HEK293 (cell line): ENCODE measurements around the gene ABHD17C.

Experiments
- CTCF ChIA-PET: fragments of 350-600 bp; formaldehyde crosslinking; extraction: SDS; loops from one replicate; lab custom pipeline; 2021; ENCODE audit warnings: antibody characterized with exemption; lab: Yijun Ruan, JAX
- POLR2A ChIA-PET: fragments of 300-600 bp; formaldehyde crosslinking; extraction: SDS; loops from one replicate; lab custom pipeline; 2020; ENCODE audit warnings: antibody characterized with exemption, inconsistent platforms; lab: Yijun Ruan, JAX
- H3K27ac ChIP-seq: fragments of 200-500 bp; sonication (Bioruptor generic); 2 replicates; pipeline ENCODE4 v1.5.1; 2014; ENCODE audit warnings: low read depth, low read length, control low read depth, inconsistent platforms; ENCODE audit errors: extremely low read depth
- H3K36me3 ChIP-seq, 2 experiments: fragments of 200-500 bp in 1 of 2; sonication (Bioruptor generic) in 1 of 2; 1 replicate in 1 of 2; 2 replicates in 1 of 2; pipeline ENCODE4 v1.5.1; 2014 to 2017; ENCODE audit warnings: inconsistent platforms in 2 of 2, low read length in 2 of 2; ENCODE audit not compliant: control insufficient read depth in 2 of 2, insufficient read depth in 1 of 2
- H3K4me1 ChIP-seq: fragments of 200-500 bp; sonication (Bioruptor generic); 2 replicates; pipeline ENCODE4 v1.5.1; 2014; ENCODE audit warnings: mild to moderate bottlenecking, low read length, inconsistent platforms; ENCODE audit not compliant: control insufficient read depth, insufficient read depth
- H3K4me3 ChIP-seq: 2 replicates; pipeline ENCODE4 v1.5.1; 2011; ENCODE audit warnings: low read depth, mild to moderate bottlenecking, control low read depth, low read length, moderate library complexity
- H3K9me3 ChIP-seq: fragments of 200-500 bp; sonication (Bioruptor generic); 2 replicates; pipeline ENCODE4 v1.5.1; 2014; ENCODE audit warnings: low read depth, low read length, inconsistent platforms; ENCODE audit not compliant: control insufficient read depth, insufficient read depth
- KLF1 ChIP-seq: fragments of 450-650 bp; formaldehyde crosslinking; IDR thresholded peaks from 2 replicates; pipeline ENCODE4 v1.5.1; 2016; ENCODE audit warnings: missing biosample characterization, missing genetic modification characterization
- OSR2 ChIP-seq: fragments of 450-650 bp; formaldehyde crosslinking; IDR thresholded peaks from 2 replicates; pipeline ENCODE4 v1.5.1; 2016; ENCODE audit warnings: missing biosample characterization, missing genetic modification characterization
- RBAK ChIP-seq: fragments of 450-650 bp; formaldehyde crosslinking; IDR thresholded peaks from 2 replicates; pipeline ENCODE4 v1.5.1; 2016; ENCODE audit warnings: missing biosample characterization, missing genetic modification characterization
- SCRT1 ChIP-seq: fragments of 450-650 bp; formaldehyde crosslinking; IDR thresholded peaks from 2 replicates; pipeline ENCODE4 v1.5.1; 2016; ENCODE audit warnings: missing biosample characterization, missing genetic modification characterization, borderline replicate concordance
- SCRT2 ChIP-seq: fragments of 450-650 bp; formaldehyde crosslinking; IDR thresholded peaks from 2 replicates; pipeline ENCODE4 v1.5.1; 2016; ENCODE audit warnings: missing biosample characterization, missing genetic modification characterization
- ZNF114 ChIP-seq: fragments of 450-650 bp; formaldehyde crosslinking; IDR thresholded peaks from 2 replicates; pipeline ENCODE4 v1.5.0; 2017; ENCODE audit warnings: missing biosample characterization, missing genetic modification characterization
- ZNF335 ChIP-seq: fragments of 450-650 bp; formaldehyde crosslinking; conservative IDR thresholded peaks from 2 replicates; pipeline ENCODE4 v1.5.1; 2016; ENCODE audit warnings: missing biosample characterization, missing genetic modification characterization
- ZNF350 ChIP-seq: fragments of 450-650 bp; formaldehyde crosslinking; IDR thresholded peaks from 2 replicates; pipeline ENCODE4 v1.5.0; 2017; ENCODE audit warnings: missing biosample characterization, mild to moderate bottlenecking, missing genetic modification characterization
- ZNF404 ChIP-seq: fragments of 450-650 bp; formaldehyde crosslinking; IDR thresholded peaks from 2 replicates; pipeline ENCODE4 v1.5.1; 2017; ENCODE audit warnings: missing biosample characterization, missing genetic modification characterization
- ZNF514 ChIP-seq: fragments of 450-650 bp; formaldehyde crosslinking; IDR thresholded peaks from 2 replicates; pipeline ENCODE4 v1.5.1; 2016; ENCODE audit warnings: missing biosample characterization, missing genetic modification characterization
- ZNF544 ChIP-seq: fragments of 450-650 bp; formaldehyde crosslinking; IDR thresholded peaks from 2 replicates; pipeline ENCODE4 v1.5.0; 2017; ENCODE audit warnings: missing biosample characterization, missing genetic modification characterization
- ZNF600 ChIP-seq: fragments of 450-650 bp; formaldehyde crosslinking; IDR thresholded peaks from 2 replicates; pipeline ENCODE4 v1.5.1; 2016; ENCODE audit warnings: missing biosample characterization, missing genetic modification characterization
- ZNF629 ChIP-seq: fragments of 450-650 bp; formaldehyde crosslinking; IDR thresholded peaks from 2 replicates; pipeline ENCODE4 v1.5.1; 2017; ENCODE audit warnings: missing biosample characterization, missing genetic modification characterization
- ZNF830 ChIP-seq: fragments of 450-650 bp; IDR thresholded peaks from 2 replicates; pipeline ENCODE4 v1.5.0; 2018; ENCODE audit warnings: missing biosample characterization, missing genetic modification characterization, low read depth, mild to moderate bottlenecking, moderate library complexity
- ZSCAN16 ChIP-seq: fragments of 450-650 bp; formaldehyde crosslinking; IDR thresholded peaks from 2 replicates; pipeline ENCODE4 v1.5.1; 2016; ENCODE audit warnings: missing biosample characterization, missing genetic modification characterization
- ZXDB ChIP-seq: fragments of 450-650 bp; formaldehyde crosslinking; IDR thresholded peaks from 2 replicates; pipeline ENCODE4 v1.5.1; 2016; ENCODE audit warnings: missing biosample characterization, missing genetic modification characterization
- TF ChIP-seq, protein P1 (sequence below): fragments of 450-650 bp; formaldehyde crosslinking; IDR thresholded peaks from 2 replicates; pipeline ENCODE4 v1.5.0; 2017; ENCODE audit warnings: missing biosample characterization, missing genetic modification characterization, borderline replicate concordance
- TF ChIP-seq, protein P2 (sequence below): fragments of 450-650 bp; formaldehyde crosslinking; IDR thresholded peaks from 2 replicates; pipeline ENCODE4 v1.5.1; 2016; ENCODE audit warnings: missing biosample characterization, missing genetic modification characterization
- TF ChIP-seq, protein P3 (sequence below): fragments of 450-650 bp; formaldehyde crosslinking; IDR thresholded peaks from 2 replicates; pipeline ENCODE4 v1.5.1; 2017; ENCODE audit warnings: missing biosample characterization, missing genetic modification characterization
- TF ChIP-seq, protein P4 (sequence below): fragments of 450-650 bp; IDR thresholded peaks from 2 replicates; pipeline ENCODE4 v1.5.1; 2018; ENCODE audit warnings: missing biosample characterization, mild to moderate bottlenecking, missing genetic modification characterization

ABHD17C gene

DNA sequence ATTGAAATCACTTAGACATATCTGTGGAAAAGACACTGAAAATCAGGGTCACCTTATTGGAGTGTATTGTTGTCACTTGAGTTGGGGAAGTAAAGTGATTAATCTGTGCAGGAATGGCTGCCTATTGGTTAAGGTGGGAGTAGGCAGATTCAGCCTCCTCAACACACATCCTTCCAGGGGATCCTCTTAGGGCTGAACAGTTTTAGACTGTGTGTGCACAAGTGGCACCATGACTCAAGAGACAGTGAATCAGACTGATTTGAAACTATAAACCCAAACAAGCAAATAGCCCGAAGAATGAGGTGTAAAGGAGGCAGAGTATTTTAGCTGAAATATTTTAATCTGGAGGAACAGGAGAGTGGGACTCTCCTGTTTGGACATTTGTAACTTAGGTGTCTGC is 4.9 kb downstream of the ABHD17C start (continued):
- TF ChIP-seq, protein P1, sequence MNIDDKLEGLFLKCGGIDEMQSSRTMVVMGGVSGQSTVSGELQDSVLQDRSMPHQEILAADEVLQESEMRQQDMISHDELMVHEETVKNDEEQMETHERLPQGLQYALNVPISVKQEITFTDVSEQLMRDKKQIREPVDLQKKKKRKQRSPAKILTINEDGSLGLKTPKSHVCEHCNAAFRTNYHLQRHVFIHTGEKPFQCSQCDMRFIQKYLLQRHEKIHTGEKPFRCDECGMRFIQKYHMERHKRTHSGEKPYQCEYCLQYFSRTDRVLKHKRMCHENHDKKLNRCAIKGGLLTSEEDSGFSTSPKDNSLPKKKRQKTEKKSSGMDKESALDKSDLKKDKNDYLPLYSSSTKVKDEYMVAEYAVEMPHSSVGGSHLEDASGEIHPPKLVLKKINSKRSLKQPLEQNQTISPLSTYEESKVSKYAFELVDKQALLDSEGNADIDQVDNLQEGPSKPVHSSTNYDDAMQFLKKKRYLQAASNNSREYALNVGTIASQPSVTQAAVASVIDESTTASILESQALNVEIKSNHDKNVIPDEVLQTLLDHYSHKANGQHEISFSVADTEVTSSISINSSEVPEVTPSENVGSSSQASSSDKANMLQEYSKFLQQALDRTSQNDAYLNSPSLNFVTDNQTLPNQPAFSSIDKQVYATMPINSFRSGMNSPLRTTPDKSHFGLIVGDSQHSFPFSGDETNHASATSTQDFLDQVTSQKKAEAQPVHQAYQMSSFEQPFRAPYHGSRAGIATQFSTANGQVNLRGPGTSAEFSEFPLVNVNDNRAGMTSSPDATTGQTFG (tag by site-specific recombination) = no peak
- no peak for TF ChIP-seq ZXDB (tag by site-specific recombination)
- TF ChIP-seq, all 188 proteins: peak for 0

DNA sequence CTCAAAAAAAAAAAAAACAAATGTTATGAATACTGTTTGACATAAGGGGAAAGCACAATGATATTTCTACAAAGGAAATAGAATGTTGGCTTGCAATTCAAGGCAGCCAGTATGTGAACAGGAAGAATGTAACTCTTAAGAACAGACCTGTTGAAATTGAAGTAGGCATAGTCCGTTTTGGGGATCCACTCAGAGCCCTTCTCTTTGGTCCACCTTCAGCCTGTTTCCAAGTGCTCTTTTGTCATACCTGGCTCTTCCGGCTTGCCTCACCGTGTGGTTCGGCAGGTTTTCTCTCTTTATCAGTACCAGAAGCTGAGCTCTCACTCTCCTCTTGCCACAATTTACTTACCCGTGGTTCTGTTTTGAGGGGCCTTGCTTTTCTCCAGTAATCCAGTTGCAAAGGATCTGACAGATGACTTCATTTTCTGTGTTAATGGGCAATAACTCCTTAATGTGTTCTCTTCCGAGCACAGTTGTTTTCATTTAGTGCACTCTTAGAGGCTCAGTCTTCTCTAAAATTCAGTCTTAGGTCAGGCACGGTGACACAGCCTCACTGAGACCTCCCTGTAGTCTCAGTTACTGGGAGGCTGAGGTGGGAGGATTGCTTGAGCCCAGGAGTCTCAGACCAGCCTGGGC is 6.7 kb downstream of the ABHD17C start:
- CTCF ChIA-PET = interaction anchor here (0.6 to 1.3 kb wide), 2 partner anchors 75 to 315 kb away, joined by 3 read pairs; no protein-coding TSS in a partner anchor
- POLR2A ChIA-PET = no interaction called here
- no peaks in the 10 kb centered on the region for H3K9me3 ChIP-seq
- no peaks in the 10 kb centered on the region for H3K36me3 ChIP-seq
- H3K4me1 ChIP-seq = peaks cover 28% of the 10 kb centered on the region
- TF ChIP-seq, protein P2, sequence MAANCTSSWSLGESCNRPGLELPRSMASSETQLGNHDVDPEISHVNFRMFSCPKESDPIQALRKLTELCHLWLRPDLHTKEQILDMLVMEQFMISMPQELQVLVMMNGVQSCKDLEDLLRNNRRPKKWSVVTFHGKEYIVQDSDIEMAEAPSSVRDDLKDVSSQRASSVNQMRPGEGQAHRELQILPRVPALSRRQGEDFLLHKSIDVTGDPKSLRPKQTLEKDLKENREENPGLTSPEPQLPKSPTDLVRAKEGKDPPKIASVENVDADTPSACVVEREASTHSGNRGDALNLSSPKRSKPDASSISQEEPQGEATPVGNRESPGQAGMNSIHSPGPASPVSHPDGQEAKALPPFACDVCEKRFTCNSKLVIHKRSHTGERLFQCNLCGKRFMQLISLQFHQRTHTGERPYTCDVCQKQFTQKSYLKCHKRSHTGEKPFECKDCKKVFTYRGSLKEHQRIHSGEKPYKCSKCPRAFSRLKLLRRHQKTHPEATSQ (tag by site-specific recombination) = no peak
- 0 out of 2 replicates have a peak, but pooled peaks have one; percentile 40 for TF ChIP-seq ZSCAN16 (tag by site-specific recombination)
- TF ChIP-seq ZNF629 (tag by site-specific recombination) = peak; percentile 35; the same call in 1 of the 2 replicates
- peak; percentile 25; the same call in 1 of the 2 replicates for TF ChIP-seq ZNF335 (tag by site-specific recombination)
- TF ChIP-seq SCRT2 (tag by site-specific recombination) = peak; percentile 54
- peak; percentile 63 for TF ChIP-seq OSR2 (tag by site-specific recombination)
- no peak for TF ChIP-seq ZNF830 (tag by site-specific recombination)
- TF ChIP-seq ZNF600 (tag by site-specific recombination) = 0 out of 2 replicates have a peak, but pooled peaks have one; percentile 13
- TF ChIP-seq, protein P3, sequence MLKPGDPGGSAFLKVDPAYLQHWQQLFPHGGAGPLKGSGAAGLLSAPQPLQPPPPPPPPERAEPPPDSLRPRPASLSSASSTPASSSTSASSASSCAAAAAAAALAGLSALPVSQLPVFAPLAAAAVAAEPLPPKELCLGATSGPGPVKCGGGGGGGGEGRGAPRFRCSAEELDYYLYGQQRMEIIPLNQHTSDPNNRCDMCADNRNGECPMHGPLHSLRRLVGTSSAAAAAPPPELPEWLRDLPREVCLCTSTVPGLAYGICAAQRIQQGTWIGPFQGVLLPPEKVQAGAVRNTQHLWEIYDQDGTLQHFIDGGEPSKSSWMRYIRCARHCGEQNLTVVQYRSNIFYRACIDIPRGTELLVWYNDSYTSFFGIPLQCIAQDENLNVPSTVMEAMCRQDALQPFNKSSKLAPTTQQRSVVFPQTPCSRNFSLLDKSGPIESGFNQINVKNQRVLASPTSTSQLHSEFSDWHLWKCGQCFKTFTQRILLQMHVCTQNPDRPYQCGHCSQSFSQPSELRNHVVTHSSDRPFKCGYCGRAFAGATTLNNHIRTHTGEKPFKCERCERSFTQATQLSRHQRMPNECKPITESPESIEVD = peak; percentile 62
- no peak overlapping the region for H3K4me3 ChIP-seq
- H3K27ac ChIP-seq = no peak overlapping the region

DNA sequence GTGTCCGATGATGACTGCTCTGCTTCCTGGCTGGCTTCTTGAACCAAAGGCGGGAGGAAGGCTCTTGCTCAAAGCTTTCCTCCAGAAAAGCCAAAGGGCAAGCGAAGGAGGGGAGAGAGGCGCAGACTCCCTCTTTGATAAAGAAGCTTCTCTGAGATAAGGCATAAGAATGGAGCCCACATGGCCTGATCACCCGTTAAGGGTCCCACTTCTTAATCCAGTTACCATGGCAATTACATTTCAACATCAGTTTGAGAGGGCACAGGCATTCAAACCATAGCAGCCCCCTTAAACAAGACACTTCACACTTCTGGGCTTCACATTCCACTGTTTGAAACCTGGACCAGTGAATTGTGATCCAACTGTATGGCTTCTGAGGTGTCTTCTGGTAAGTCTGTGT is 8.0 kb downstream of the ABHD17C start:
- H3K36me3 ChIP-seq = no peaks in the 10 kb centered on the region
- no peak overlapping the region for H3K4me3 ChIP-seq
- ChIA-PET POLR2A (interaction anchor here (3.4 kb wide), 1 partner anchor 7 kb away, joined by 20 read pairs; the partner anchor contains the start of gene ABHD17C), CTCF (no interaction called here)
- TF ChIP-seq ZNF350 (tag by site-specific recombination) = no peak
- TF ChIP-seq KLF1 (tag by site-specific recombination) = no peak
- no peak for TF ChIP-seq ZNF544 (tag by site-specific recombination)
- TF ChIP-seq RBAK = no peak
- TF ChIP-seq, protein P4, sequence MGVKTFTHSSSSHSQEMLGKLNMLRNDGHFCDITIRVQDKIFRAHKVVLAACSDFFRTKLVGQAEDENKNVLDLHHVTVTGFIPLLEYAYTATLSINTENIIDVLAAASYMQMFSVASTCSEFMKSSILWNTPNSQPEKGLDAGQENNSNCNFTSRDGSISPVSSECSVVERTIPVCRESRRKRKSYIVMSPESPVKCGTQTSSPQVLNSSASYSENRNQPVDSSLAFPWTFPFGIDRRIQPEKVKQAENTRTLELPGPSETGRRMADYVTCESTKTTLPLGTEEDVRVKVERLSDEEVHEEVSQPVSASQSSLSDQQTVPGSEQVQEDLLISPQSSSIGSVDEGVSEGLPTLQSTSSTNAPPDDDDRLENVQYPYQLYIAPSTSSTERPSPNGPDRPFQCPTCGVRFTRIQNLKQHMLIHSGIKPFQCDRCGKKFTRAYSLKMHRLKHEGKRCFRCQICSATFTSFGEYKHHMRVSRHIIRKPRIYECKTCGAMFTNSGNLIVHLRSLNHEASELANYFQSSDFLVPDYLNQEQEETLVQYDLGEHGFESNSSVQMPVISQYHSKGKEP (tag by site-specific recombination) = no peak
- TF ChIP-seq ZNF404 (tag by site-specific recombination) = no peak
- no peak for TF ChIP-seq ZNF514
- TF ChIP-seq ZNF114 (tag by site-specific recombination) = no peak
- no peak for TF ChIP-seq SCRT1 (tag by site-specific recombination)
- TF ChIP-seq, protein P1 (tag by site-specific recombination) = no peak
- TF ChIP-seq ZSCAN16 (tag by site-specific recombination) = no peak
- no peak overlapping the region for H3K27ac ChIP-seq
- H3K9me3 ChIP-seq = no peaks in the 10 kb centered on the region
- H3K4me1 ChIP-seq = peaks cover 25% of the 10 kb centered on the region
